Measurements from ENCODE around the gene SYK. TPM values are rescaled to one million over a fixed set of nuclear protein-coding genes. Genes with fewer than 3 reads are reported as not detected.
A peak's percentile ranks its signal among the peaks of the same experiment; 100 is the strongest.
"Not testable (repeated sequence)": the region's sequence is repeated elsewhere in the genome, so short reads cannot be mapped to it uniquely, and the experiment has no call there.

Gene SYK
- not detected in 2 replicates for total RNA-seq
- polyA plus RNA-seq = not detected in 2 replicates
- not detected in 2 replicates for polyA plus RNA-seq (2012)
- polyA minus RNA-seq (ENCODE audit: low replicate concordance) = 2.0 TPM in 1 of 2 replicates, not detected in the other

GRCh38 chr9:90801241-90801972 is at the start of gene SYK:
Gene SYK, plus strand, starts transcription at chr9:90801819. Its CDS starts 42,080 bp downstream, at chr9:90843899.
- no peaks in the 10 kb centered on the region for H3K79me2 ChIP-seq (ENCODE audit: control insufficient read depth, insufficient read depth, low read length)
- H2AFZ ChIP-seq (ENCODE audit: low read length) = no peak within 1 kb of the TSS
- H3K9me3 ChIP-seq (ENCODE audit: control insufficient read depth, insufficient read depth, low read depth, low read length) = no peaks in the 10 kb centered on the region
- H4K20me1 ChIP-seq (ENCODE audit: control insufficient read depth, extremely low read depth, insufficient read depth, low read length) = no peaks in the 10 kb centered on the region
- H3K4me2 ChIP-seq (ENCODE audit: extremely low read depth, insufficient read depth, low read length) = no peak within 1 kb of the TSS
- H3K9ac ChIP-seq (ENCODE audit: insufficient read depth, low read length) = no peak within 1 kb of the TSS
- H3K4me1 ChIP-seq (ENCODE audit: control insufficient read depth, extremely low read depth, insufficient read depth, low read length) = no peaks in the 10 kb centered on the region
- TF ChIP-seq CTCF (conservative IDR thresholded peaks at IDR 0.05 in 1 of 2, IDR thresholded peaks at IDR 0.05 in 1 of 2; ENCODE audit: low read depth in 1 of 2, low read length in 2 of 2) = no peak
- peak; percentile 32 for TF ChIP-seq EZH2 (IDR thresholded peaks at IDR 0.05; ENCODE audit: low read length, missing control alignments)
- H3K27ac ChIP-seq (ENCODE audit: insufficient read depth, low read length) = no peak within 1 kb of the TSS
- H3K4me3 ChIP-seq (replicated peaks in 1 of 4; ENCODE audit: control extremely low read depth in 1 of 4, insufficient read depth in 1 of 4, low read depth in 3 of 4, low read length in 4 of 4) = no peak within 1 kb of the TSS
- no peaks in the 10 kb centered on the region for H3K36me3 ChIP-seq (ENCODE audit: control insufficient read depth, insufficient read depth, low read length)
- H3K27me3 ChIP-seq (ENCODE audit: control insufficient read depth, insufficient read depth, low read length) = peaks cover 14% of the 10 kb centered on the region
- no peak for DNase-seq (ENCODE audit: low read depth in 2 of 2)

- peak in 1 of 2 donors; percentile 25 for TF ChIP-seq CTCF (conservative IDR thresholded peaks at IDR 0.05 in 1 of 2, IDR thresholded peaks at IDR 0.05 in 1 of 2; ENCODE audit: low read depth in 1 of 2, low read length in 2 of 2)
- not testable (repeated sequence) for H4K20me1 ChIP-seq (ENCODE audit: control insufficient read depth, extremely low read depth, insufficient read depth, low read length); H3K4me2 ChIP-seq (ENCODE audit: extremely low read depth, insufficient read depth, low read length); H3K36me3 ChIP-seq (ENCODE audit: control insufficient read depth, insufficient read depth, low read length); H3K27ac ChIP-seq (ENCODE audit: insufficient read depth, low read length); H3K4me1 ChIP-seq (ENCODE audit: control insufficient read depth, extremely low read depth, insufficient read depth, low read length); H3K9ac ChIP-seq (ENCODE audit: insufficient read depth, low read length); H3K9me3 ChIP-seq (ENCODE audit: control insufficient read depth, insufficient read depth, low read depth, low read length); H2AFZ ChIP-seq (ENCODE audit: low read length); H3K4me3 ChIP-seq (replicated peaks in 1 of 4; ENCODE audit: control extremely low read depth in 1 of 4, insufficient read depth in 1 of 4, low read depth in 3 of 4, low read length in 4 of 4); H3K79me2 ChIP-seq (ENCODE audit: control insufficient read depth, insufficient read depth, low read length); H3K27me3 ChIP-seq (ENCODE audit: control insufficient read depth, insufficient read depth, low read length)
- DNase-seq (ENCODE audit: low read depth in 2 of 2) = peak; percentile 5 to 27
Measured at GRCh38 chr9:90755514-90756371, 45.9 kb upstream of the SYK start.

- not testable (repeated sequence) for DNase-seq (ENCODE audit: low read depth in 2 of 2); H3K9ac ChIP-seq (ENCODE audit: insufficient read depth, low read length); H4K20me1 ChIP-seq (ENCODE audit: control insufficient read depth, extremely low read depth, insufficient read depth, low read length); H3K27me3 ChIP-seq (ENCODE audit: control insufficient read depth, insufficient read depth, low read length); H3K9me3 ChIP-seq (ENCODE audit: control insufficient read depth, insufficient read depth, low read depth, low read length); H2AFZ ChIP-seq (ENCODE audit: low read length); H3K4me2 ChIP-seq (ENCODE audit: extremely low read depth, insufficient read depth, low read length); H3K36me3 ChIP-seq (ENCODE audit: control insufficient read depth, insufficient read depth, low read length); H3K4me1 ChIP-seq (ENCODE audit: control insufficient read depth, extremely low read depth, insufficient read depth, low read length); H3K79me2 ChIP-seq (ENCODE audit: control insufficient read depth, insufficient read depth, low read length); H3K4me3 ChIP-seq (replicated peaks in 1 of 4; ENCODE audit: control extremely low read depth in 1 of 4, insufficient read depth in 1 of 4, low read depth in 3 of 4, low read length in 4 of 4); H3K27ac ChIP-seq (ENCODE audit: insufficient read depth, low read length)
Measured at GRCh38 chr9:90760577-90760976, 41.0 kb upstream of the SYK start.
